GM19463 (cell line): Measurements from ENCODE around the gene RNF167.
A peak's percentile ranks its signal among the peaks of the same experiment; 100 is the strongest.

Experiments used
- ATAC-seq: cut with Tn5 transposase; IDR thresholded peaks from one replicate; pipeline ENCODE4 v1.9.1; 2021; ENCODE audit warnings: mild to moderate bottlenecking, moderate library complexity; ENCODE audit not compliant: unreplicated experiment

RNF167 gene

GRCh38 chr17:4950075-4950745 is 10.1 kb downstream of the RNF167 start:
- ATAC-seq: no peak

- ATAC-seq: no peak
Observed at GRCh38 chr17:4950746-4951204, 10.7 kb downstream of the RNF167 start, which contains the start of gene ENO3. Gene ENO3, plus strand, starts transcription at chr17:4951119. Its CDS starts 711 bp downstream, at chr17:4951830.

- no peak for ATAC-seq
Observed at GRCh38 chr17:4951486-4951885, 11.4 kb downstream of the RNF167 start.

GRCh38 chr17:4953451-4953961 is 13.4 kb downstream of the RNF167 start:
- no peak for ATAC-seq

GRCh38 chr17:4955091-4955490 is 15.0 kb downstream of the RNF167 start:
- no peak for ATAC-seq

GRCh38 chr17:4956493-4957061 is 16.5 kb downstream of the RNF167 start:
- ATAC-seq: no peak

- no peak for ATAC-seq
Observed at GRCh38 chr17:4958102-4958501, 18.0 kb downstream of the RNF167 start.

GRCh38 chr17:4959261-4959965 is 19.3 kb downstream of the RNF167 start:
- no peak for ATAC-seq

GRCh38 chr17:4960279-4960922 is 20.3 kb downstream of the RNF167 start:
- ATAC-seq: no peak

- no peak for ATAC-seq
Observed at GRCh38 chr17:4965311-4965986, 25.4 kb downstream of the RNF167 start.

GRCh38 chr17:4966844-4967538 is 26.9 kb downstream of the RNF167 start:
- ATAC-seq: peak; percentile 84

GRCh38 chr17:4967539-4968485 is 27.7 kb downstream of the RNF167 start, which contains the start of gene SPAG7:
Gene SPAG7, minus strand, starts transcription at chr17:4967817. Its CDS starts 13 bp downstream, at chr17:4967804.
- ATAC-seq: peak; percentile 51

GRCh38 chr17:4968486-4969046 is 28.5 kb downstream of the RNF167 start:
- ATAC-seq: no peak

- no peak for ATAC-seq
Observed at GRCh38 chr17:4969047-4969550, 29.0 kb downstream of the RNF167 start.

GRCh38 chr17:4969551-4970173 is 29.6 kb downstream of the RNF167 start:
- ATAC-seq: no peak

- ATAC-seq: no peak
Observed at GRCh38 chr17:4970273-4970672, 30.2 kb downstream of the RNF167 start.

- no peak for ATAC-seq
Observed at GRCh38 chr17:4971826-4972225, 31.8 kb downstream of the RNF167 start.

GRCh38 chr17:4972322-4972721 is 32.3 kb downstream of the RNF167 start:
- no peak for ATAC-seq
